ENCODE data around the gene HORMAD2. TPM values are rescaled to one million over a fixed set of nuclear protein-coding genes. Genes with fewer than 3 reads are reported as not detected.

HORMAD2 gene
- total RNA-seq, 1 donor from 2014 or later, result not detected

- H3K4me2 ChIP-seq (ENCODE audit: low read length), result peak overlapping the region; percentile 5
- H4K20me1 ChIP-seq (ENCODE audit: insufficient read depth, low read length), result no peaks in the 10 kb centered on the region
- Mint-ChIP-seq H3K27me3 (ENCODE audit: low read depth, unreplicated experiment) (no peaks in the 10 kb centered on the region), H3K27ac (ENCODE audit: unreplicated experiment) (peak overlapping the region; percentile 13), H3K36me3 (ENCODE audit: low read depth, unreplicated experiment) (no peaks in the 10 kb centered on the region), H3K4me3 (ENCODE audit: unreplicated experiment) (no peak overlapping the region), H3K4me1 (ENCODE audit: low read depth, unreplicated experiment) (peaks cover 58% of the 10 kb centered on the region), H3K9me3 (ENCODE audit: unreplicated experiment) (no peaks in the 10 kb centered on the region)
- peak overlapping the region; percentile 5 for H3K9ac ChIP-seq (ENCODE audit: low read length)
- H2AFZ ChIP-seq (ENCODE audit: low read depth, low read length), result no peak overlapping the region
- H3K27me3 ChIP-seq (ENCODE audit: insufficient read depth, low read length), result no peaks in the 10 kb centered on the region
- no peaks in the 10 kb centered on the region for H3K79me2 ChIP-seq (ENCODE audit: insufficient read depth, low read length)
- no peak for FAIRE-seq
- H3K36me3 ChIP-seq (ENCODE audit: insufficient read depth, low read length), result no peaks in the 10 kb centered on the region
- H3K27ac ChIP-seq (ENCODE audit: low read depth, low read length), result no peak overlapping the region
- peaks cover 25% of the 10 kb centered on the region for H3K4me1 ChIP-seq (ENCODE audit: insufficient read depth, low read length)
- H3K4me3 ChIP-seq (ENCODE audit: insufficient read depth, low read depth, low read length), result no peak overlapping the region
- TF ChIP-seq CTCF (IDR thresholded peaks at IDR 0.05; ENCODE audit: insufficient read depth, low read depth, low read length), result no peak
- TF ChIP-seq EZH2 (IDR thresholded peaks at IDR 0.05; ENCODE audit: insufficient read depth, low read length), result no peak
- H3K9me3 ChIP-seq (ENCODE audit: insufficient read depth, low read depth, low read length), result no peaks in the 10 kb centered on the region
- DNase-seq (ENCODE audit: low read depth), result no peak
These were observed 110.3 kb downstream of the HORMAD2 start for GRCh38 chr22:30190574-30190973.

GRCh38 chr22:30191040-30191701, 110.9 kb downstream of the HORMAD2 start:
- no peaks in the 10 kb centered on the region for H3K9me3 Mint-ChIP-seq (ENCODE audit: unreplicated experiment)
- no peaks in the 10 kb centered on the region for H3K27me3 Mint-ChIP-seq (ENCODE audit: low read depth, unreplicated experiment)
- H3K27ac Mint-ChIP-seq (ENCODE audit: unreplicated experiment), result peak overlapping the region; percentile 20
- Histone ChIP-seq H3K4me3 (ENCODE audit: insufficient read depth, low read depth, low read length) (no peak overlapping the region), H3K4me2 (ENCODE audit: low read length) (peak overlapping the region; percentile 5), H2AFZ (ENCODE audit: low read depth, low read length) (no peak overlapping the region), H4K20me1 (ENCODE audit: insufficient read depth, low read length) (no peaks in the 10 kb centered on the region), H3K36me3 (ENCODE audit: insufficient read depth, low read length) (no peaks in the 10 kb centered on the region), H3K27ac (ENCODE audit: low read depth, low read length) (no peak overlapping the region), H3K79me2 (ENCODE audit: insufficient read depth, low read length) (no peaks in the 10 kb centered on the region), H3K27me3 (ENCODE audit: insufficient read depth, low read length) (no peaks in the 10 kb centered on the region), H3K9me3 (ENCODE audit: insufficient read depth, low read depth, low read length) (no peaks in the 10 kb centered on the region), H3K4me1 (ENCODE audit: insufficient read depth, low read length) (peaks cover 29% of the 10 kb centered on the region), H3K9ac (ENCODE audit: low read length) (peak overlapping the region; percentile 5)
- H3K36me3 Mint-ChIP-seq (ENCODE audit: low read depth, unreplicated experiment), result no peaks in the 10 kb centered on the region
- FAIRE-seq (no peak), DNase-seq (ENCODE audit: low read depth) (peak; percentile 56)
- TF ChIP-seq EZH2 (IDR thresholded peaks at IDR 0.05; ENCODE audit: insufficient read depth, low read length) (no peak), CTCF (IDR thresholded peaks at IDR 0.05; ENCODE audit: insufficient read depth, low read depth, low read length) (no peak)
- peaks cover 63% of the 10 kb centered on the region for H3K4me1 Mint-ChIP-seq (ENCODE audit: low read depth, unreplicated experiment)
- peak overlapping the region; percentile 22 for H3K4me3 Mint-ChIP-seq (ENCODE audit: unreplicated experiment)

GRCh38 chr22:30192427-30192826, 112.2 kb downstream of the HORMAD2 start:
- Histone ChIP-seq H3K4me2 (ENCODE audit: low read length) (no peak overlapping the region), H3K27ac (ENCODE audit: low read depth, low read length) (no peak overlapping the region), H3K4me1 (ENCODE audit: insufficient read depth, low read length) (peaks cover 41% of the 10 kb centered on the region), H4K20me1 (ENCODE audit: insufficient read depth, low read length) (no peaks in the 10 kb centered on the region), H2AFZ (ENCODE audit: low read depth, low read length) (no peak overlapping the region), H3K9ac (ENCODE audit: low read length) (no peak overlapping the region), H3K27me3 (ENCODE audit: insufficient read depth, low read length) (no peaks in the 10 kb centered on the region), H3K36me3 (ENCODE audit: insufficient read depth, low read length) (no peaks in the 10 kb centered on the region), H3K4me3 (ENCODE audit: insufficient read depth, low read depth, low read length) (no peak overlapping the region), H3K79me2 (ENCODE audit: insufficient read depth, low read length) (no peaks in the 10 kb centered on the region), H3K9me3 (ENCODE audit: insufficient read depth, low read depth, low read length) (no peaks in the 10 kb centered on the region)
- Mint-ChIP-seq H3K9me3 (ENCODE audit: unreplicated experiment) (no peaks in the 10 kb centered on the region), H3K27ac (ENCODE audit: unreplicated experiment) (peak overlapping the region; percentile 1), H3K4me3 (ENCODE audit: unreplicated experiment) (no peak overlapping the region), H3K36me3 (ENCODE audit: low read depth, unreplicated experiment) (no peaks in the 10 kb centered on the region), H3K4me1 (ENCODE audit: low read depth, unreplicated experiment) (peaks cover 71% of the 10 kb centered on the region), H3K27me3 (ENCODE audit: low read depth, unreplicated experiment) (no peaks in the 10 kb centered on the region)
- DNase-seq (ENCODE audit: low read depth) (no peak), FAIRE-seq (no peak)
- no peak for TF ChIP-seq EZH2 (IDR thresholded peaks at IDR 0.05; ENCODE audit: insufficient read depth, low read length)
- TF ChIP-seq CTCF (IDR thresholded peaks at IDR 0.05; ENCODE audit: insufficient read depth, low read depth, low read length), result no peak
